H1 (cell line): ENCODE data around the gene RFPL2. TPM values are rescaled to one million over a fixed set of nuclear protein-coding genes. Genes with fewer than 3 reads are reported as not detected.

Experiments used
- BRCA1 ChIP-seq: IDR thresholded peaks from 2 replicates; pipeline ENCODE4 v1.6.1; 2012; ENCODE audit warnings: low read depth, low read length, improper control_type of control experiment
- CHD7 ChIP-seq: fragments of 300-600 bp; sonication (generic); IDR thresholded peaks from 2 replicates; pipeline ENCODE4 v1.7.1; 2012; ENCODE audit warnings: low read length, moderate library complexity, mild to moderate bottlenecking, inconsistent platforms; ENCODE audit not compliant: insufficient replicate concordance
- CTCF ChIP-seq, 3 experiments: IDR thresholded peaks; 1 replicate in 2 of 3; 2 replicates in 1 of 3; pipeline versions ENCODE4 v1.5.1 to v1.6.1; 2011; ENCODE audit warnings: low read length in 3 of 3, mild to moderate bottlenecking in 3 of 3, inconsistent platforms in 2 of 3, low read depth in 1 of 3, moderate library complexity in 1 of 3; ENCODE audit not compliant: insufficient read depth in 1 of 3; ENCODE audit errors: control extremely low read depth in 1 of 3
- POLR2A ChIP-seq, 2 experiments: IDR thresholded peaks; 1 replicate in 1 of 2; 2 replicates in 1 of 2; pipeline ENCODE4 v1.6.1; 2011; ENCODE audit warnings: low read depth in 2 of 2, low read length in 2 of 2, mild to moderate bottlenecking in 2 of 2; ENCODE audit errors: control extremely low read depth in 1 of 2
- RBBP5 ChIP-seq: IDR thresholded peaks from 2 replicates; pipeline ENCODE4 v1.7.1; 2012; ENCODE audit warnings: low read depth, mild to moderate bottlenecking, inconsistent platforms, low read length, moderate library complexity, borderline replicate concordance
- polyA plus RNA-seq, 7 experiments: library from polyadenylated mRNA; depleted of rRNA in 3 of 7; stranded (reverse) in 5 of 7; unstranded in 2 of 7; fragments of >200 nt in 5 of 7; fragments of 200-250 nt in 2 of 7; gene quantifications; 1 replicate in 5 of 7; 2 replicates in 1 of 7; 4 replicates in 1 of 7; pipeline versions ENCODE4 v1.2.1 to v1.2.3, GENCODE V29; 2011 to 2013; ENCODE audit warnings: missing spikeins in 2 of 7, mixed read lengths in 2 of 7
- total RNA-seq: library from RNA; stranded (reverse); fragmentation: NEBNext Ultra II Directional; extraction: Animal tissue kit (Norgen Biotek cat#: 25700); gene quantifications from 2 replicates; pipeline ENCODE4 v1.2.1, GENCODE V29; 2021

The RFPL2 gene
- total and polyA plus RNA-seq, 2 of the 8 experiments (the other 6 are each of a cell fraction or from before 2014, with no cell fraction given): 0.15 to 0.19 TPM

GRCh38 chr22:32177221-32177765, 27.6 kb downstream of the RFPL2 start (continued):
- no peak for TF ChIP-seq BRCA1
- TF ChIP-seq CTCF (IDR thresholded peaks at IDR 0.05; ENCODE audit: control extremely low read depth in 1 of 3, insufficient read depth in 1 of 3, low read depth in 1 of 3, low read length in 3 of 3): no peak
- no peak for TF ChIP-seq RBBP5
- TF ChIP-seq POLR2A (IDR thresholded peaks at IDR 0.05; ENCODE audit: control extremely low read depth in 1 of 2, low read depth in 2 of 2, low read length in 2 of 2): no peak
- no peak for TF ChIP-seq CHD7
